A549 (cell line): Measurements from ENCODE around the gene KIF16B.

Source experiments
- EP300 ChIP-seq, 2 experiments: fragments of >200 bp; sonication (Bioruptor Twin); formaldehyde crosslinking; IDR thresholded peaks; 2 replicates in 1 of 2; 3 replicates in 1 of 2; pipeline ENCODE4 v1.6.1; 2016 to 2017
- HDAC2 ChIP-seq: fragments of 200-600 bp; sonication (generic); IDR thresholded peaks from 2 replicates; pipeline ENCODE4 v1.6.1; 2016
- MYC ChIP-seq: IDR thresholded peaks from 2 replicates; pipeline ENCODE4 v1.6.1; 2012; ENCODE audit warnings: mild to moderate bottlenecking, inconsistent platforms, low read length, improper control_type of control experiment, borderline replicate concordance
- PHF8 ChIP-seq: fragments of 200-600 bp; sonication (generic); IDR thresholded peaks from 2 replicates; pipeline ENCODE4 v1.6.1; 2016; ENCODE audit warnings: low read depth, mild to moderate bottlenecking, antibody characterized with exemption, moderate library complexity, borderline replicate concordance
- POLR2A ChIP-seq: IDR thresholded peaks from 2 replicates; pipeline ENCODE4 v1.6.1; 2012; ENCODE audit warnings: mild to moderate bottlenecking, low read length
- TP53 ChIP-seq: fragments of 250-450 bp; sonication (Bioruptor Pico); IDR thresholded peaks from 2 replicates; pipeline ENCODE4 v1.5.0; 2021; ENCODE audit warnings: mild to moderate bottlenecking, moderate library complexity
- TF ChIP-seq, protein P1 (sequence below): fragments of >200 bp; sonication (Bioruptor Twin); formaldehyde crosslinking; IDR thresholded peaks from 3 replicates; pipeline ENCODE4 v1.5.1; 2016
- TF ChIP-seq, protein P2 (sequence below): fragments of 450-650 bp; IDR thresholded peaks from 2 replicates; pipeline ENCODE4 v1.6.1; 2014; ENCODE audit warnings: antibody characterized with exemption

DNA sequence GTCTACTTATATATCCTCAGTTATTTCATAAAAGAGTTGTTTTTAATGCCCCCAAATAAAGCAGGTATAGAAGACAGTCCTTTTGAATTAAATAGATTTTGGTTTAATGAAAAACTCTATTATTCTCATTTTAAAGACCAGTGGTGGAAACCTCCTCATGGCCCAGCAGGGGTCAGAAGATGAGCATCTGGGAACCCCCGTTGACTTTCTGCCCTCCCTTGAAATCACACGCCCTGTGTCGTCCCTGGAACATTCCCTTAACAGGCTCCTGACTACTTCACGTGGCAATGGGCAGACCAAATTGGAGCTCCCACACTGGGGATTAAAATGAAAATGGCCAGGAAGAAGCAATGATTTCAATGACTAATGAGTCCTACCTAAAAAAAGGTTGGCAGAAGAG lies 220.9 kb downstream of the KIF16B start:
- TF ChIP-seq POLR2A, result no peak
- TF ChIP-seq, protein P1, sequence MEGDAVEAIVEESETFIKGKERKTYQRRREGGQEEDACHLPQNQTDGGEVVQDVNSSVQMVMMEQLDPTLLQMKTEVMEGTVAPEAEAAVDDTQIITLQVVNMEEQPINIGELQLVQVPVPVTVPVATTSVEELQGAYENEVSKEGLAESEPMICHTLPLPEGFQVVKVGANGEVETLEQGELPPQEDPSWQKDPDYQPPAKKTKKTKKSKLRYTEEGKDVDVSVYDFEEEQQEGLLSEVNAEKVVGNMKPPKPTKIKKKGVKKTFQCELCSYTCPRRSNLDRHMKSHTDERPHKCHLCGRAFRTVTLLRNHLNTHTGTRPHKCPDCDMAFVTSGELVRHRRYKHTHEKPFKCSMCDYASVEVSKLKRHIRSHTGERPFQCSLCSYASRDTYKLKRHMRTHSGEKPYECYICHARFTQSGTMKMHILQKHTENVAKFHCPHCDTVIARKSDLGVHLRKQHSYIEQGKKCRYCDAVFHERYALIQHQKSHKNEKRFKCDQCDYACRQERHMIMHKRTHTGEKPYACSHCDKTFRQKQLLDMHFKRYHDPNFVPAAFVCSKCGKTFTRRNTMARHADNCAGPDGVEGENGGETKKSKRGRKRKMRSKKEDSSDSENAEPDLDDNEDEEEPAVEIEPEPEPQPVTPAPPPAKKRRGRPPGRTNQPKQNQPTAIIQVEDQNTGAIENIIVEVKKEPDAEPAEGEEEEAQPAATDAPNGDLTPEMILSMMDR, result no peak
- TF ChIP-seq MYC, result no peak
- TF ChIP-seq PHF8, result no peak
- no peak for TF ChIP-seq TP53 (CRISPR knock-in tag)
- TF ChIP-seq, protein P2, sequence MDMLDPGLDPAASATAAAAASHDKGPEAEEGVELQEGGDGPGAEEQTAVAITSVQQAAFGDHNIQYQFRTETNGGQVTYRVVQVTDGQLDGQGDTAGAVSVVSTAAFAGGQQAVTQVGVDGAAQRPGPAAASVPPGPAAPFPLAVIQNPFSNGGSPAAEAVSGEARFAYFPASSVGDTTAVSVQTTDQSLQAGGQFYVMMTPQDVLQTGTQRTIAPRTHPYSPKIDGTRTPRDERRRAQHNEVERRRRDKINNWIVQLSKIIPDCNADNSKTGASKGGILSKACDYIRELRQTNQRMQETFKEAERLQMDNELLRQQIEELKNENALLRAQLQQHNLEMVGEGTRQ, result no peak
- no peak for TF ChIP-seq EP300 (IDR thresholded peaks at IDR 0.05)
- TF ChIP-seq HDAC2, result no peak
